GM13976 (cell line): ENCODE data around the gene NOS1AP.

Source experiments
- DNase-seq: peaks from one replicate; pipeline ENCODE4 v3.0.0; 2012; ENCODE audit warnings: low spot score
- CTCF ChIP-seq: IDR thresholded peaks from 2 replicates; pipeline ENCODE4 v1.5.1; 2012; ENCODE audit warnings: borderline replicate concordance, mild to moderate bottlenecking; ENCODE audit not compliant: insufficient read depth; ENCODE audit errors: extremely low read depth, missing control alignments, control extremely low read depth
- in situ Hi-C: fragments of 300-500 bp; cut with MboI; formaldehyde crosslinking; loops from one replicate; pipeline ENCODE4 v1.12.0; 2022; ENCODE audit warnings: low sequenced_read_pairs, mixed read lengths, inconsistent platforms; ENCODE audit not compliant: unreplicated experiment

NOS1AP gene

GRCh38 chr1:162138112-162138511, 68.6 kb downstream of the NOS1AP start:
- no peak for DNase-seq
- in situ Hi-C loops, result no loop called here
- TF ChIP-seq CTCF, result no peak

GRCh38 chr1:162138599-162139181, 69.2 kb downstream of the NOS1AP start:
- in situ Hi-C loops, result no loop called here
- DNase-seq, result no peak
- no peak for TF ChIP-seq CTCF

- in situ Hi-C loops, result no loop called here
- TF ChIP-seq CTCF, result no peak
- DNase-seq, result no peak
Observed at GRCh38 chr1:162139211-162139610, 69.7 kb downstream of the NOS1AP start.

- TF ChIP-seq CTCF, result no peak
- DNase-seq, result no peak
- in situ Hi-C loops, result no loop called here
Observed at GRCh38 chr1:162141281-162142054, 72.0 kb downstream of the NOS1AP start.

- in situ Hi-C loops, result no loop called here
- TF ChIP-seq CTCF, result no peak
- no peak for DNase-seq
Observed at GRCh38 chr1:162142968-162143367, 73.5 kb downstream of the NOS1AP start.

- TF ChIP-seq CTCF, result no peak
- DNase-seq, result no peak
- in situ Hi-C loops, result no loop called here
Observed at GRCh38 chr1:162144268-162144667, 74.8 kb downstream of the NOS1AP start.

- no peak for TF ChIP-seq CTCF
- no peak for DNase-seq
- in situ Hi-C loops, result no loop called here
Observed at GRCh38 chr1:162144853-162145252, 75.4 kb downstream of the NOS1AP start.
